Upper lobe of left lung (tissue), 4 donors: ENCODE data around the gene DNAJC1.

ENCODE experiments used
- EP300 ChIP-seq, 4 donors: sonication (generic); formaldehyde crosslinking; IDR thresholded peaks; one replicate each; pipeline ENCODE4 v1.5.1; 2017; ENCODE audit warnings: antibody characterized with exemption in 4 of 4, control low read depth in 2 of 4
- POLR2A ChIP-seq, 4 donors: fragments of 450-650 bp; IDR thresholded peaks; one replicate each; pipeline ENCODE4 v1.5.1; 2016 to 2017; ENCODE audit warnings: antibody characterized with exemption in 4 of 4, mild to moderate bottlenecking in 2 of 4
- POLR2AphosphoS5 ChIP-seq, 2 donors: sonication (generic); formaldehyde crosslinking; IDR thresholded peaks; one replicate each; pipeline ENCODE4 v1.5.1; 2017; ENCODE audit warnings: antibody characterized with exemption in 2 of 2
- TF ChIP-seq, protein P1 (sequence below), 6 experiments: fragments of 450-650 bp in 4 of 6; fragments of 200-600 bp in 2 of 6; sonication (generic) in 2 of 6; IDR thresholded peaks; one replicate each; pipeline ENCODE4 v1.5.1; 2016 to 2019; ENCODE audit warnings: antibody characterized with exemption in 6 of 6

DNA sequence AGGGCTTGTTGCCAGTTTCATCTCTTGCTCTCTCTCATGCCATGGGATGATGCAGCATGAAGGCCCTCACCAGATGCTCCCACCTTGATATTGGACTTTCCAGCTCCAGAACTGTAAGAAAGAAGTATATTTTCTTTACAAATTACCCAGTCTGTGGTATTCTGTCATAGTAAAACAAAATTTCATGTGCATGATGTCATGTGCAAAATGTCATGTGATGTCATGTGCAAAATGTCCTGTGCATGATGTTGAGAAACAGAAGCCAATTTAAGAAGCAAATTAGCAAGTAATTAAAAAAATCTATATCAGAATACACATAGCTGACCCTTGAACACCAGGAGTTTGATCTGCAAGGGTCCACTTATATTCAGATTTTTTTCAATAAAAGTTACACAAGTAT lies 56.6 kb downstream of the DNAJC1 start:
- TF ChIP-seq, protein P1, sequence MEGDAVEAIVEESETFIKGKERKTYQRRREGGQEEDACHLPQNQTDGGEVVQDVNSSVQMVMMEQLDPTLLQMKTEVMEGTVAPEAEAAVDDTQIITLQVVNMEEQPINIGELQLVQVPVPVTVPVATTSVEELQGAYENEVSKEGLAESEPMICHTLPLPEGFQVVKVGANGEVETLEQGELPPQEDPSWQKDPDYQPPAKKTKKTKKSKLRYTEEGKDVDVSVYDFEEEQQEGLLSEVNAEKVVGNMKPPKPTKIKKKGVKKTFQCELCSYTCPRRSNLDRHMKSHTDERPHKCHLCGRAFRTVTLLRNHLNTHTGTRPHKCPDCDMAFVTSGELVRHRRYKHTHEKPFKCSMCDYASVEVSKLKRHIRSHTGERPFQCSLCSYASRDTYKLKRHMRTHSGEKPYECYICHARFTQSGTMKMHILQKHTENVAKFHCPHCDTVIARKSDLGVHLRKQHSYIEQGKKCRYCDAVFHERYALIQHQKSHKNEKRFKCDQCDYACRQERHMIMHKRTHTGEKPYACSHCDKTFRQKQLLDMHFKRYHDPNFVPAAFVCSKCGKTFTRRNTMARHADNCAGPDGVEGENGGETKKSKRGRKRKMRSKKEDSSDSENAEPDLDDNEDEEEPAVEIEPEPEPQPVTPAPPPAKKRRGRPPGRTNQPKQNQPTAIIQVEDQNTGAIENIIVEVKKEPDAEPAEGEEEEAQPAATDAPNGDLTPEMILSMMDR (IDR thresholded peaks at IDR 0.05): no peak
- TF ChIP-seq POLR2A (IDR thresholded peaks at IDR 0.05) (no peak), EP300 (IDR thresholded peaks at IDR 0.05) (no peak), POLR2AphosphoS5 (IDR thresholded peaks at IDR 0.05) (no peak)
